NCI-H82 treated with DMSO at 0.1 percent for 48 hours (cell line): ENCODE results near the gene TEC.

Source experiments
- DNase-seq: peaks from one replicate; lab custom pipeline; 2025; ENCODE audit not compliant: unreplicated experiment; lab: John Stamatoyannopoulos, UW

The TEC gene

DNA sequence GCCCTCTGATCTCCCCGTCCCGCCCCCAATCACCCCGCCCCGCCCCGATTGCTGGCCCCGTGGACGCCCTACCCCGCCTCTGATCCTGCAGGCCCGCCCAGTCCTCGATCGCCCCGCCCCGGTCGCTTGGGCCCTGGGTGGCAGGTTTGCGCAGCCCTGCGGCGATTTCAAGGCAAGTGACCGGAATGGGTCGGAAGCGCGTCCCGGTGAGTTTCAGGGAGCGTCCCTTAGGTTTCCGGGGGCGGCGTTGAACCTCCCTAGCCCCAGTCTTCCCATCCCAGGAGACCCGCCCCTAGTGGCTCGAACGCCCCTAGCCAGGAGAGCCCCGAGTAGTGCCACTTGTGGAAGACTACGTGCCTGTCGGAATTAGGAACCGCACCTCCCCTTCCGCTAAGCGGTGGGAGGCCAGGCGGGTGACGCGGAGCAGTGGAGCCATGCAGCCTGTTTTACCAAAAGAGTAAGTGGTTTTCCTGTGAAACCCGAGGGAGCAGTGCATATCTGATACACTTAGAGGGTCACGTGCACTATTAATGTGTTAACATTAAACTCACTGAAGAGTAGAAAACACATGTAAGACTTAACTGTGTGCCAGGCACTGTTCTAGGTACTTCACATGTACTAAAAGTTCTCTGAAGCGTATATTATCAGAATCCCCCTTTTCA lies 354 bp upstream of the TEC start:
- peak; percentile 60 for DNase-seq

DNA sequence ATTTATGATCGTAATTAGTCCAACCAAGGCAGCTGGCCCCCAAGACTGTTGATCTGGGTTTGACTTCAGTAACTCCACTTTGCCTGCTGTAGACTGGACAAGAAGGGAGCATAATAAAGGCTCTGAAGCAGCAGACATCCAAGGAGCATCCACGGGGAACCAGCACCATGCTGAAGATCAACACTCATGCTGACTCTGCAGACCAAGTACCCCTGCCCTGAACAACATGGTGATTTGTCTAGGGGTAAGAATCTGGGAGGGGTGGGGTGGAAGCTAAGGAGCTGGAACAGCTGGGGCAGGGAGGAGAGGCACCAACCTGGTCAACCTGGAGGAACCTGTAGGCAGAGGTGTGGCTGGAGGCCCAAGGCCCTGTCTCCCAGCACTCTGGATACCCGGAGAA lies 2.1 kb downstream of the TEC start:
- DNase-seq = no peak

DNA sequence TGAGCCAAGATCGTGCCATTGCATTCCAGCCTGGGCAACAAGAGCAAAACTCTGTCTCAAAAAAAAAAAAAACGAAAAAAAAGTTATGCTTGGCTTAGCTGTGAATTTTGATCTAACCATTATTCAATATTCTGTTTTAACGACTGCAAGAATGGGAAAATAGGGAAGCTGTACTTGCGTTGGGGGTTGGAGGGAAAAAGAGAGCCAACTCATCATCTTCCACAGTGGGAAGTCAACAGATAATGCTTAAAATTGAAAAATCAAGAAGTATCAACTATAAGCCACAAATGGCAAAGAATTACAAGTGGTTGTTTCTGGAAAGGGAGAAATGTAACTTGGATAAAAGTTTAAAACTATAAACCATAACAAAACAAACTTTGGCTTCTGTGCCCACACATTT lies 2.9 kb downstream of the TEC start:
- no peak for DNase-seq

DNA sequence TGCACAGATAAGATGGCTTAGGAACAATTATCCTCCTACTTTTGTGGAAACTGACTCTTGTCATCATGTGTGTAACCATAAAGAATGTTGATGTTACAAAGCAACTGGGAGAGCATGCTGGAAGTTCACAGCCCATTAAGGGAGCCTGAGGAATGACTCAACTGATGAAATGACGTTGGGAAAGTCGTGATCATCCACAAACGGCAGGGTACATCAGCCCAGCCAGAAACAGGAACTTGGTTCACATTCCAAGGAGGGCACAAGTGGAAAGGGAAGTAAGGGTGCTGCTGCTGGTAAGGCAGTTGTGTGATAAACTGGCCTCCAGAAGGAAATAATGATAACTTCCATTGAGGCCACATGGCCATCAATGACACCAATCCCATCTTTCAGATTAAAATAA lies 6.7 kb downstream of the TEC start:
- no peak for DNase-seq

DNA sequence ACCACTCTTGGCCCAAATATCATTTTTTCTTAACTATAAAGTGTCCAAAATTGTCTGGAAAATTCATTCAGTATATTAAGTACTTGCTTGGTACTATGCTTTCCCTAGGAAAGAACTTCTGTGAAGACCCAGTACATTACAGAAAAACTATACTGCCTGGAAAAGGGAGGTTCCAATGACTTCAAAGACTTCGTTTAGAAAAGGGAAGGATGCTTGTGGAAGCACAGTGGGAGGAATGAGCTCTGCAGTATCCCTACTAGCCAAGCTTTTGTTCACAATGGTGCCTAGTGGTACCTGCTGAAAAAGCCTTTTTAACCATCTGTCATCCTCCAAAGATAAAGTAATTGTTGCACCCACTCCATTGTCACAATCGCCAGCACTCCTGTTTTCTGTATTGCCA lies 7.2 kb downstream of the TEC start:
- no peak for DNase-seq

DNA sequence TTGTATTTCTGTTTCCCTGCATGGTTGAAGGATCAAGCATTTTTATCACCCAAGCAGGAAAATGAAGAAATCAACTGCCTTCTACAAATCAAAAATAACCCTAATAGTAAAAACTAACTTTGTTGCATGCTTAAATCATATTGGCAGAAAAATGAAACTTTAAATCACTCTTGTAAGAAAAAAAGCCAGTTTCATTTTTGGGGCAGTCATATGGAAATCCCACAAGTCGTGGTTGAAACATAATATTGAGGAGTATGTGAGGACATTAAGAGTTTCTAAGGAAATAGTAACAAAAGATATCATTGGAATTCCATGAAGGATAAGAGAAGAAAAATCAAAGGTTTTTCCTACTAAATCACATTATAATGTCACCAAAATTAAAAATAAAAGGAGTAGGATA lies 8.4 kb downstream of the TEC start:
- DNase-seq = no peak

DNA sequence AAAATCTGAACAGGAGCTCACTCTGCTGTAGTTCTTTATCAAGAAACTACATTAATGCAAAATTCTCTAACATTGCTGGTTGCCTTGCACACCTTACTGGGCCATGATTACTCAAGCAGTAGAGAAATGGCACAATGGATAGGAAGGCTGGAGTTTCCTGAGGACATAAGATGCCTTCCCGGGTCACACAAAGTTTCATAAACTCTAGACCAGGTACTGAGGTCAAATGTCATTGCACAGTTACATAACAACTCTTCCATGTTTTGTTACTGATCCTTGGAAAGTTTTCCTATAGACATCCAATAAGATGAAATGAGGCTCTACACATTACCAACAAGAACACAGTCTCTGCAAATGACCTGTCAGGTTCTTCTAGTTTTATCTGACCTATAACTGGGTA lies 9.9 kb downstream of the TEC start:
- no peak for DNase-seq

DNA sequence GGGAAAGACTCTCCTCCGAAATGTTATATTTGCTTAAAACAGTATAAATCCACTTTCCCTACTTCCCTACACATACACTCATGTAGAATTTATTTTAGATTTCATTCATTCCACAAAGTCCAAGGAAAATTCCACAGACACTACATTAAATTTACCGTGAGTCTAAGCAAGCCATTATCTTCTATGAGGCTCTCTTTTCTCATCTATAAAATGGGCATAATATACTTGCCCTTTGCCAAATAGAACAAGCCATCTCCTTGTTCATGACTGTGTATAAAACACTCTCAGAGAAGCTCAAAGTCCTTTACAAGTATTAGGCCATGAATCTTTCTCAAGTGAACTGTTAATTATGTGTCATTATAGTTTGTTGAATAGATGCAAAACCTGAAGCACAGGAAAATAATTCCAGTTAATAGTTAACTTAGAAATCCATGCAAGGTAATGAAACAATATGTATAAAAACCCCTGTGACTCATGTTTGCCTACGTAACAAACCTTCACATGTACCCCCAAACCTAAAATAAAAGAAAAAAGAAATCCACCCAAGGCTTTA lies 10.7 kb downstream of the TEC start:
- no peak for DNase-seq

DNA sequence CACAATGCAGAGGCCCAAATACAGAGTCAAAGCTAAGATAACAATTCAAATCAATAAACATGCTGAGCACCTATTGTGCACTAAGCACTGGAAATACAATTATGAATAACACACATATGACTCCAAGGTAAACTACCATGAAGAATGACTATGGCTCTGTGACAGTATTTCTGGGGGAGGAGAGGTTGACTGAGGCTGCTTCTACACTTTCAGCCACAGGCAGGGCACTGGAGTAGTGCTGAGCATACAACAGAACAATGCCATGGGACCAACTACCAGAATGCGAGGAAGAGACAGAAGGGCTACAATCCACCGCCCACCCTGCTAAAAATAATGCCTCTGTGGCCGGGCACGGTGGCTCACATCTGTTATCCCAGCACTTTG lies 13.7 kb downstream of the TEC start:
- no peak for DNase-seq

DNA sequence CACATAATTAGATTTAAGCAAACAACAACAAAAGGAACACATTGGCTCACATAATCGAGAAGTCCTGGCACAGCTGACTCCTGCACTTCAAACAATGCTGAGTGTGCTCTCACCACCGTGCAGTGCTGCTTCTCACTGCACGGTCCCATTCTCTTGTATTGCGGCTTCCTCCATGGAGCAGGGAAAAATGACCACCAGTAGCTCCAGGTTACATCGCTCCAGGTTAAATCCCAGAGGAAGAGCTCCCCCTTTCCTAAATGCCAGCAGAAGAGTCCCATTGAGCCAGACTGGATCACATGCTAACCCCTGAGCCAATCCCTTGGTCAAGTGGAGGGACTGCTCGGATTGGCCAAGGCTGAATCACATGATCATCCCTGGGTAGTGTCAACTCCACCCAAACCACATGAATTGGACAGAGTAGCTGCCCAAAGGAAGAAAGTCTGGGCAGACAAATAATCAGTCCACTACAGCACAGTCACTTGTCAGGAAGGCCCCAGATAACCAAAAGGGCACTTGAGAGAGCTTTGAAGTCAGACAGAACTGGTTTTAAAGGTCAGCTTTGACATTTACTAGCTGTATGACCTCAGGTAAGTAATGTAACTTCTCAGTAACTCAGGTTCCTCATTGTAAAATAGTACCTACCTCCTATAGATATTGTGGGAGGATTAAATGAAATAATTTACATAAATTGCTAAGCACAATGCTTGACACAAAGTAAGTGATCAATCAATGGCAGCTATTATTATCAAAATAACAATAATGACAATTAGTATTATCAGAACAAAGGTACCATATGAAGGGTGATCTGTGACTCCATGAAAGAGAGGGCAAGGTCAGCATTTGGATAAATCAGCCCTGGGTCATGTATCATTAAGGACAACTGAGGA lies 14.3 kb downstream of the TEC start:
- DNase-seq = no peak

DNA sequence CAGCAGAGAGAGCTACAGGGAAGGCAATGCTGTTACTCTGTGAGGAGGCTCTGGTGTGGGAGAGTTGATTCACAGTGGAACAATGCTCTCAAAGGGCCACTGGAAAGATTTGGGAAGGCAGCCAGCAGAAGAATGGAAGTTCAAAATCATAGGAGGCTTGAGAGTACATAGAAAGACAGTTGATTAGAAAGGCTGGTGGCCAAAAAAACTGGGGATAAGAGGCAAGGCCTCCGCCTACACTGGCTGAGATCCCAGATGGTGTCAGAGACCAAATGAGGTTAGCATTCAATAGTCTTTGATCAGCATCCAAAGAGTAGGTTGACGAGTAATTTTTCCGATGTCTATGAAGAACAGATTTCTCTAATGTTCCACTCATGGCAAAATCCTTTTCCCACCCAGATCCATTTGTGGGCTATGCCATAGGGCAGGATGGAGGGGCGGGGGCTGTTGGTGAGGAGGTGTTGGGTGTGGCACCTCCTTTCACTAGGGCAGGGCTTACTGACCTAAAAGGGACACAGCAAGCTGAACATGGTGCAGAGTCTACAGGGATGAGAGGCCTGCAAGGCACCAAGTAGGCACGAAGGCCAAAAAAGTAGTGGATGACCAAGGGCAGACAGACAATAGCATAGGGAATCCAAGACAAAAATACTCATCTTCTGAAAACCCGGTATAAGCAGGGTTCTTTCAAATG lies 15.1 kb downstream of the TEC start:
- DNase-seq = no peak

DNA sequence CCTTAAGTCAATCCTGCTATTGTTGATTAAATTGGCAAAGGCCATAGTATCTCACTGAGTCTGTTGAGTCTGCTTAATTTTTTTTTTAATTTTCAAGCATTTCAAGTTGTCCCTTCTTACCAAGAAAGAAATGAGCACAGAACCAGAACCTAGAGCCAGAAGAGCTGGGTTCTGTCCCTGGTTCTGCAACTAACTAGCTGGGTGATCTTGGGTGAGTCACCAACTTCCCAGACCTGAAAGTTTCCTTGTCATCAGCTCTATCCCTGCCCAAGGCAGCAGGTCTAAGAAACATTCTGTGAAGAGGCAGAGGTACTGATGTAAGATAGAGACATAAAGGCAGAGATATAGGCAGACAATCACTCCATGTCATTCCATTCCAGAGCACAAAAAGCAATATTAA lies 17.3 kb downstream of the TEC start:
- DNase-seq = no peak

DNA sequence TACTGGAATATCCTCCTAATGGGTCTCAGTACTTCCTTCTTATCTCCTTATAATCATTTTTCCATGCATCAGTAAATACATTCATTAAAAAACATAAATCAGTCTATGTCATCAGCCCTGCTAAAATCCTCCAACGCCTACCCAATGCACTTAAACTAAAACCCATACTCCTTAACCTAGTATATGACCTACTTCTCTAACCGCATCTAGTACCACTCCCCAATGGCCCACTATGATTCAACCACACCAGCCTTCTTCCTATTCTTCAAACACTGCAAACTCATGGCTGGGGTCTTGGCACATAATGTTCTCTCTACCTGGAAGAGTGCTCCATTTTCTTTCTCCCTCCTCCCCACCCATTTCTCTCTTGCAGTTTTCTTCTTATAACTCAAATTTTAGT lies 18.7 kb downstream of the TEC start:
- DNase-seq = no peak

DNA sequence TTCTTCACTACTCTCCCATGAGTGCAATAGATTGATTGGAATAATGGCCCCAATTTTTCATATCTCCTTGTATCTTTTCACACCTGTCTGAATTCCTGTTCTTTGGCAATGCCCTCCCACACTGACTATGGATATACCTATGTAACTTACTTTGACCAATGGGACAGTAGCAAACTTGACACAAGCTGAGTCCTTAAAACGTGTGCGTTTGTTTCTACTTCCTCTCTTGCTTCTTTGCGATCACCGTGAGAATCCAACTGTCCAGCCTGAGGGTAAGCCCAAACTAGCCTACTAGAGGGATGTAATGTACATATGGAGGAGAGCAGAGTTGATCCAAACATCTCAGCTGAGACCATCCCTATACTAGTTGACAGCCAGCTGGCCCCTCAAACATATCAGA lies 19.3 kb downstream of the TEC start:
- DNase-seq = no peak

DNA sequence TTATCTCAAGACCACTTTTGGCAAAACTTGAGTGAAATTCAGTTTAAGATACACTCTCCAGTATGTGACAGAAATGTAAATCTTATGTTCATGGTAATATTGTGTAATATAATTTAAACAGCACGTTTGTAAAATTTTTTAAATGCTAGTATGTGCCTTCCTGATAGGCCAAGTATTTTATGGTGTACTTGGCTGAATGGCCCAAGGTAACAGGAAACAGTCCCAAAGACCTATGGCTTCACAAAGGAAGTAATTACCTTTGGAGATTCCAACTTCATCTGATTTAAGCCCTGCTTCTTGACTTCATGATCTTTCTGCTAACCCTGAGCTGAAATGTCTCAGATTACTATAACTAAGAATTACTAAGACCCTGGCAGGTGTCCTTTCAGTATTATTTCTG lies 20.3 kb downstream of the TEC start:
- no peak for DNase-seq

DNA sequence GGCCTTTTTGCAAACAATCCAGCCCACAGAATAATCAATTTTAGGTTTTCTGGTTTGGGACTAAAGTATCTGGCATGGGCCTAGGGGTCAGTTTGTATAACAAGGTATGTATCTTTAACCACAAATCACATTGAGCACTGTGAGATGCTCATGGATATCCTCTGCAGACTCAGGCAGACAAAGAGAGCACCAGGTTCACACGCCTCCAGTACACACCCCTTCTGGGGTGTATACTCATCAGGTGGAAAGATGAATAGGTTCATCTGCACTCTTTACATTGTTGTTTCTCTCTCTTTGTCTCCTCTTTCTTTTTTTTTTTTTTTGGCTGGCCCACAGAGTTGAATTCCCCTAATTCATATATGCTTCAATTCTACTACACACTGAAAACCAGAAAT lies 21.1 kb downstream of the TEC start:
- DNase-seq = no peak

DNA sequence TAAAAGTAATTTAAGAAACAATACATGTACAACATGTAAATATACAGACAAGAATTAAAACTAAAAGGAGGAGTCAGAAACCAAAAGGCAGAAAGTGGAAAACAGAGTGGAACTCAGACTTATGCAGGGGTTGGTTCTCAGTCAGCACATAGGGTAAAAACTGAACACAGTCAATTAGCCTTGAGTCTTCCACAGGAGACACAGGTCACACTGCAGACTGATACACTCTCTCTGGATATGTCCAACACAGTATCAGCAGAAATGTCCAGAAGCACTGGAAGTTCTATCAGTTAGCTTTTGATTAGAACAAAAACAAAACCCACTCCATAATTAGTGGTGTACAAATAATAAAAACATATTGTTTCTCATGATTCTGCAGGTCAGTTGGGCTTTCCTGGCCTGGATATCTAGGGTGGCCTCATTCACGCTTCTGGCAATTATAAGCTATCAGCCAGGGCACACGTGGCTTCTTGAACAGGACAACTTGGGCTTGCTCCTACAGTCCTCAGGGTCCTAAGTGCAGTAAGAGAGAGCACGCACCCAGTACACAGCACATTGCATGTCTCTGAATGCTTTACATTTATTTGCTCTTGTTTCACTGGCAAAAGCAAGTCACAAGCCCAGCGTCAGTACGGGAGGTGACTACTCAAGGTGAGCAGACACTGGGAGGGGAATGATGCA lies 21.6 kb downstream of the TEC start:
- DNase-seq = no peak

DNA sequence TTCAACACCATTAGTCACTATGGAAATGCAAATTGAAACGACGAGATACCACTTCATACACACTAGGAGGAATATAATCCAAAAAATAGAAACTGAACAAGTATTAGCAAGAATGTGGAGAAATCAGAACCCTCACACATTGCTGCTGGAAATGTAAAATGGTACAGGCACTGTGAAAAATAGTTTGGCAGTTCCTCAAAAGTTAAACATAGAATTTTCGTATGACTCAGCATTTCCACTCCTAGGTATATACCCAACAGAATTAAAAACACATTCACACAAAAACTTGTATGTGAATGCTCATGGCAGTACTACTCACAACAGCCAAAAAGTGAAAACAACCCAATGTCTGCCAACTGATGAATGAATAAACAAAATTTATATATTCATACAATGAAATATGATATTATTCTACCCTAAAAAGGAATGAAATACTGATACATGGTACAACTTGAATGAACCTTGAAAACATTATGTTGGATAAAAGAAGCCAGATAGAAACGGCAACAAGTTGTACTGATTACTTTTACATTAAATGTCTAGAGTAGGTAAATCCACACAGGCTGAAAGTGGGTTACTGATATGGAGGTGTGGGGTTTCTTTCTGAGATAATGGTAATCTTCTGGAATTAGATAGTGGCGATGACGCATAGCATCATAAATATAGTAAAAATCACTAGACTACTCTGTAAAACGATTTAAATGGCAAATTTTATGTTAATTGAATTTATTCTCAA lies 22.3 kb downstream of the TEC start:
- no peak for DNase-seq

DNA sequence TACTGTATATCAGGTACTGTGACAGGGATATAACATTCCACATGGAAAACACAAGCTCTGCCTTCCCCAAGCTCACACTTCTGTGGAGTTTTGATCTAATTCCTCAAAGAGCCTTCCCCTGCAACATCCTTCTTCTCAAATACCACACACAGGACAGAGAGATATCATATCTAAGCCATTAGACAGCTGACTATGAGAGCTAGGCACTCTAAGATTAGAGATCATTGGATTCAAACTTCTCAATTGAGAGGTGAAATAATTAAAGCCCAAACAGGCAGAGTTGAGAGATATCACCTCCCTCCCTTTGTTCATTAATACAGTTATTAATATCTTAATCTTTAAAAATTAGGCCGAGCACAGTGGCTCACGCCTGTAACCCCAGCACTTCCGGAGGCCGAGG lies 25.0 kb downstream of the TEC start:
- DNase-seq = no peak

DNA sequence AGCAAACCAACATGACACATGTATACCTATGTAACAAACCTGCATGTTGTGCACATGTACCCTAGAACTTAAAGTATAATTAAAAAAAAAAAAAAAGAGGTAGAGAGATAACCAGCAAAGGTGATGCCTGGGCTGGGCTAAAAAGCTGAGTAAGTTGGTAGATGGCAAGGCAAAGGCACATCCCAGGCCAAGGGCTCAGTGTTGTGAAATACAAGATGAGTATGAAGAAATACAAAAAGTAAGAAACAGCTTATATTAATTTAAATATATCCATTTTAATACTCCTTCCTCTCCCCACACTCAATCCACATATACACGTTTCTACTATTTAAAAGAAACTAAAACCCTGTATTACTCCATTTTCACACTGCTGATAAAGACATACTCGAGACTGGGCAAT lies 25.8 kb downstream of the TEC start:
- no peak for DNase-seq

DNA sequence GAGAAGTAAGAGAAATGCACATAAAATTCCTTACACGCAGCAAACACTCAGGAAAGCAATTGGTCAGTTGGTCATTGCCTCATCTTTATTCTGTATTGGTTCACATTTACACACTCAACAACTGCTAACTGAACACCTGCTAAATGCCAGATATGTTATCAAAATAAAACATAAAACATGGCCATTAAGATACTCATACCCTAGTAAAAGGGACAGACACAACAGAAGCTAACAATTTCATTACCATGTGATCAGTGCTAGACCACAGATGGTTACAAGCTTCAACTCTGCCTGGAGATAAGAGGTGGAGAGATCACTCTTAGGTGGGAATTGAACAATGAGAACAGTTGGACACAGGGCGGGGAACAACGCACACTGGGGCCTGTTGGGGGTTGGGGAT lies 26.2 kb downstream of the TEC start:
- no peak for DNase-seq
